GM12878 (cell line): Measurements from ENCODE around the gene NFE2L2. TPM values are rescaled to one million over a fixed set of nuclear protein-coding genes. Genes with fewer than 3 reads are reported as not detected.
A peak's percentile ranks its signal among the peaks of the same experiment; 100 is the strongest.

Source experiments
- ATAC-seq: fragments of 200-7000 bp; cut with Tn5 transposase; 3 replicates; pipeline ENCODE4 v1.9.1; 2020; ENCODE audit warnings: mild to moderate bottlenecking, moderate library complexity
- BruUV-seq: library from RNA; stranded (reverse); fragments of 400-500 nt; replicated peaks from 2 replicates; lab custom pipeline; 2021; lab: Mats Ljungman, UMichigan
- CTCF ChIA-PET: fragments of 300-600 bp; sonication (Branson Sonifier 250); formaldehyde crosslinking; extraction: SDS; loops from one replicate; lab custom pipeline; 2021; ENCODE audit warnings: inconsistent platforms; lab: Yijun Ruan, JAX
- POLR2A ChIA-PET: fragments of 350-600 bp; formaldehyde crosslinking; extraction: SDS; loops from one replicate; lab custom pipeline; 2021; ENCODE audit warnings: inconsistent platforms; lab: Charles Lee
- RAD21 ChIA-PET: fragments of 300-600 bp; sonication (Branson Sonifier 250); formaldehyde crosslinking; loops from one replicate; lab custom pipeline; 2023; ENCODE audit warnings: antibody characterized with exemption; ENCODE audit not compliant: unreplicated experiment; lab: Charles Lee
- SMC1A ChIA-PET: fragments of 300-600 bp; sonication (Branson Sonifier 250); formaldehyde crosslinking; loops from one replicate; lab custom pipeline; 2023; ENCODE audit not compliant: unreplicated experiment, uncharacterized antibody; lab: Charles Lee
- DNase-seq: peaks from one replicate; pipeline ENCODE4 v3.0.0-alpha.2; 2011; ENCODE audit warnings: low read depth, low spot score
- FAIRE-seq: peaks from 3 replicates; lab custom pipeline; 2011; peaks lifted over from hg19 to GRCh38; lab: Jason Lieb, UNC
- H2AFZ ChIP-seq: 2 replicates; pipeline ENCODE4 v1.6.0; 2011; ENCODE audit warnings: low read depth, low read length, control low read depth; ENCODE audit not compliant: control insufficient read depth
- H3K27ac ChIP-seq: 2 replicates; pipeline ENCODE4 v1.5.1; 2011; ENCODE audit warnings: control low read depth; ENCODE audit not compliant: control insufficient read depth, insufficient read depth
- H3K27me3 ChIP-seq, 2 experiments: replicated peaks in 1 of 2; 2 replicates each; pipeline versions ENCODE4 v1.6.0 to v1.6.1; 2011; ENCODE audit warnings: low read length in 1 of 2; ENCODE audit not compliant: control insufficient read depth in 2 of 2, insufficient read depth in 2 of 2
- H3K36me3 ChIP-seq, 2 experiments: 2 replicates each; pipeline ENCODE4 v1.5.1; 2011; ENCODE audit warnings: low read length in 1 of 2; ENCODE audit not compliant: control insufficient read depth in 2 of 2, insufficient read depth in 2 of 2
- H3K4me1 ChIP-seq: 2 replicates; pipeline ENCODE4 v1.6.1; 2011; ENCODE audit warnings: mild to moderate bottlenecking, low read length, moderate library complexity, mixed read lengths; ENCODE audit not compliant: control insufficient read depth, insufficient read depth
- H3K4me2 ChIP-seq: 2 replicates; pipeline ENCODE4 v1.6.0; 2011; ENCODE audit warnings: control low read depth; ENCODE audit not compliant: control insufficient read depth, insufficient read depth
- H3K4me3 ChIP-seq: fragments of 200-600 bp; sonication (generic); 2 replicates; pipeline ENCODE4 v1.5.1; 2016
- H3K79me2 ChIP-seq: 2 replicates; pipeline ENCODE4 v1.6.0; 2011; ENCODE audit warnings: low read length; ENCODE audit not compliant: control insufficient read depth, insufficient read depth
- H3K9ac ChIP-seq: 2 replicates; pipeline ENCODE4 v1.8.0; 2011; ENCODE audit warnings: low read length, control low read depth, mixed read lengths; ENCODE audit not compliant: control insufficient read depth, insufficient read depth
- H3K9me3 ChIP-seq: replicated peaks from 3 replicates; pipeline ENCODE4 v1.5.1; 2011; ENCODE audit warnings: mild to moderate bottlenecking, low read length; ENCODE audit not compliant: control insufficient read depth, insufficient read depth
- H4K20me1 ChIP-seq: 2 replicates; pipeline ENCODE4 v1.6.0; 2011; ENCODE audit not compliant: control insufficient read depth, insufficient read depth
- BACH1 ChIP-seq: fragments of 450-650 bp; IDR thresholded peaks from 2 replicates; pipeline ENCODE4 v1.6.1; 2017; ENCODE audit warnings: mild to moderate bottlenecking, borderline replicate concordance
- E4F1 ChIP-seq: fragments of 450-650 bp; IDR thresholded peaks from 2 replicates; pipeline ENCODE4 v1.6.1; 2018; ENCODE audit warnings: borderline replicate concordance, mild to moderate bottlenecking; ENCODE audit not compliant: partially characterized antibody
- POLR2AphosphoS5 ChIP-seq: IDR thresholded peaks from 2 replicates; pipeline ENCODE4 v1.6.1; 2011; ENCODE audit warnings: mild to moderate bottlenecking, low read length, inconsistent platforms
- ZNF384 ChIP-seq: IDR thresholded peaks from 2 replicates; pipeline ENCODE4 v1.6.1; 2012; ENCODE audit warnings: low read depth, mild to moderate bottlenecking, low read length, improper control_type of control experiment, borderline replicate concordance
- WGBS: methylation state at CpG from one replicate; pipeline ENCODE4 v1.1.6; 2016; ENCODE audit warnings: low lambda C conversion rate; ENCODE audit not compliant: insufficient replicate concordance, insufficient coverage; ENCODE audit errors: missing lambda C conversion rate; 5-methylcytosine and 5-hydroxymethylcytosine counted together
- in situ Hi-C: fragments of 300-500 bp; cut with MboI; formaldehyde crosslinking; loops from 9 replicates; pipeline ENCODE4 v1.14.3; 2018; ENCODE audit warnings: mixed read lengths
- intact Hi-C: fragments of 100-400 bp; cut with micrococcal nuclease; formaldehyde crosslinking; loops from one replicate; pipeline ENCODE4 v1.14.2; 2022; ENCODE audit not compliant: unreplicated experiment
- polyA plus RNA-seq, 11 experiments: library from polyadenylated mRNA; depleted of rRNA in 4 of 11; unstranded in 6 of 11; stranded (reverse) in 5 of 11; fragments of >200 nt; fragmentation: Nextera tagmentation in 4 of 11; fragmentation: Illumina TruSeq in 1 of 11; extraction: Ambion mirVana in 4 of 11; extraction: Trizol in 1 of 11; gene quantifications; 1 replicate in 1 of 11; 2 replicates in 10 of 11; pipeline versions ENCODE4 v1.2.1 to v1.2.3, GENCODE V29; 2011 to 2016; ENCODE audit warnings: inconsistent platforms in 2 of 11, missing spikeins in 2 of 11, low read depth in 1 of 11
- total RNA-seq, 4 experiments: library from RNA; depleted of rRNA in 3 of 4; stranded (reverse); fragments of >200 nt in 3 of 4; fragmentation: Illumina TruSeq in 1 of 4; extraction: Trizol in 1 of 4; gene quantifications; 2 replicates each; pipeline versions ENCODE4 v1.2.1 to v1.2.3, GENCODE V29; 2013 to 2021

NFE2L2 gene
- total and polyA plus RNA-seq, 10 of the 15 experiments (the other 5 are each of a cell fraction or from before 2014, with no cell fraction given): 18.4 to 69.8 (median 37.1) TPM

GRCh38 chr2:177217247-177217843 is 47.2 kb downstream of the NFE2L2 start:
- Histone ChIP-seq H3K27ac (no peak overlapping the region), H3K9me3 (no peaks in the 10 kb centered on the region; the same call in 2 of the 3 replicates), H3K27me3 (no peaks in the 10 kb centered on the region), H4K20me1 (peaks cover 11% of the 10 kb centered on the region), H3K9ac (no peak overlapping the region), H2AFZ (no peak overlapping the region), H3K79me2 (peaks cover 63% of the 10 kb centered on the region), H3K4me3 (0 out of 2 replicates have a peak overlapping the region, but pooled peaks have one; percentile 35), H3K4me2 (peak overlapping the region; percentile 59; the same call in 1 of the 2 replicates), H3K4me1 (no peaks in the 10 kb centered on the region), H3K36me3 (peaks cover 3 to 44% of the 10 kb centered on the region in 2 experiments)
- DNase-seq: no peak
- RAD21 ChIA-PET: no interaction called here
- in situ Hi-C loops: no loop called here
- POLR2A ChIA-PET: interaction anchor here (0.6 to 1.9 kb wide), 4 partner anchors 9 to 188 kb away, joined by 3 to 6 read pairs (median 4); no protein-coding TSS in a partner anchor
- WGBS: 74% methylated on average over 5 of the region's 5 CpGs
- CTCF ChIA-PET: interaction anchor here (0.6 to 2.4 kb wide), 5 partner anchors 14 to 53 kb away, joined by 3 to 6 read pairs (median 5); no protein-coding TSS in a partner anchor
- intact Hi-C loops: no loop called here
- TF ChIP-seq BACH1: 0 out of 2 replicates have a peak, but pooled peaks have one; percentile 45
- TF ChIP-seq ZNF384: no peak
- TF ChIP-seq E4F1: no peak
- peak; percentile 71 for TF ChIP-seq POLR2AphosphoS5
- SMC1A ChIA-PET: interaction anchor here (0.9 to 1.8 kb wide), 4 partner anchors 12 to 48 kb away, joined by 3 to 6 read pairs (median 5); partner anchors contain the start of gene NFE2L2
- BruUV-seq: no TSS peak
- ATAC-seq: no peak
- FAIRE-seq: no peak
